HepG2 (cell line): Measurements from ENCODE around the gene RILP. TPM values are rescaled to one million over a fixed set of nuclear protein-coding genes. Genes with fewer than 3 reads are reported as not detected.

ENCODE experiments used
- ADNP ChIP-seq: sonication (generic); formaldehyde crosslinking; IDR thresholded peaks from 2 replicates; pipeline ENCODE4 v1.4.0; 2020; ENCODE audit warnings: missing genetic modification reagents
- ATM ChIP-seq: fragments of 450-650 bp; IDR thresholded peaks from 2 replicates; pipeline ENCODE4 v1.7.1; 2017; ENCODE audit warnings: mild to moderate bottlenecking, borderline replicate concordance
- CREM ChIP-seq, 2 experiments: sonication (generic) in 1 of 2; formaldehyde crosslinking in 1 of 2; IDR thresholded peaks; 2 replicates each; pipeline versions ENCODE4 v1.4.0 to v1.6.1; 2016 to 2020; ENCODE audit warnings: antibody characterized with exemption in 1 of 2, mild to moderate bottlenecking in 1 of 2, missing genetic modification reagents in 1 of 2
- GPN1 ChIP-seq: sonication (generic); formaldehyde crosslinking; IDR thresholded peaks from 2 replicates; pipeline ENCODE4 v1.5.1; 2020; ENCODE audit warnings: missing genetic modification reagents, borderline replicate concordance
- HNRNPK ChIP-seq: fragments of 200-400 bp; formaldehyde crosslinking; IDR thresholded peaks from 2 replicates; pipeline ENCODE4 v1.6.1; 2018; ENCODE audit warnings: low read length, low read depth, moderate library complexity, mild to moderate bottlenecking; ENCODE audit not compliant: poor library complexity, severe bottlenecking
- HOXD1 ChIP-seq: sonication (generic); formaldehyde crosslinking; IDR thresholded peaks from 2 replicates; pipeline ENCODE4 v1.5.0; 2020; ENCODE audit warnings: missing genetic modification reagents
- ISL2 ChIP-seq: sonication (generic); formaldehyde crosslinking; IDR thresholded peaks from 2 replicates; pipeline ENCODE4 v1.5.0; 2020; ENCODE audit warnings: missing genetic modification reagents
- JUNB ChIP-seq: sonication (generic); formaldehyde crosslinking; IDR thresholded peaks from 2 replicates; pipeline ENCODE4 v1.8.0; 2022; ENCODE audit warnings: missing genetic modification reagents, mild to moderate bottlenecking, borderline replicate concordance
- PPARG ChIP-seq: conservative IDR thresholded peaks from 2 replicates; pipeline ENCODE4 v1.6.1; 2016; ENCODE audit warnings: missing biosample characterization, missing genetic modification reagents
- SRY ChIP-seq: sonication (generic); formaldehyde crosslinking; IDR thresholded peaks from 2 replicates; pipeline ENCODE4 v1.8.0; 2022; ENCODE audit warnings: mild to moderate bottlenecking, missing genetic modification reagents
- THYN1 ChIP-seq: sonication (generic); formaldehyde crosslinking; IDR thresholded peaks from 2 replicates; pipeline ENCODE4 v1.8.1; 2023; ENCODE audit warnings: low read depth, mild to moderate bottlenecking, moderate library complexity, missing genetic modification reagents, borderline replicate concordance
- ZNF557 ChIP-seq: sonication (generic); formaldehyde crosslinking; IDR thresholded peaks from 2 replicates; pipeline ENCODE4 v1.4.0; 2020; ENCODE audit warnings: missing genetic modification reagents
- ZNF607 ChIP-seq: sonication (generic); formaldehyde crosslinking; IDR thresholded peaks from 2 replicates; pipeline ENCODE4 v1.5.1; 2020; ENCODE audit warnings: missing genetic modification reagents, mild to moderate bottlenecking, borderline replicate concordance
- ZSCAN20 ChIP-seq: sonication (generic); formaldehyde crosslinking; IDR thresholded peaks from 2 replicates; pipeline ENCODE4 v1.4.0; 2020; ENCODE audit warnings: missing genetic modification reagents, mild to moderate bottlenecking, borderline replicate concordance
- polyA plus RNA-seq, 8 experiments: library from polyadenylated mRNA; depleted of rRNA in 3 of 8; stranded (reverse) in 7 of 8; unstranded in 1 of 8; fragments of >200 nt; fragmentation: Illumina TruSeq in 4 of 8; extraction: Trizol in 4 of 8; gene quantifications; 2 replicates each; pipeline versions ENCODE4 v1.2.1 to v1.2.3, GENCODE V29; 2011 to 2016; ENCODE audit warnings: low read depth in 4 of 8, missing spikeins in 1 of 8, mixed read lengths in 1 of 8; ENCODE audit not compliant: insufficient read depth in 1 of 8
- total RNA-seq, 5 experiments: library from RNA; depleted of rRNA; stranded (reverse); fragments of >200 nt; fragmentation: Illumina TruSeq; extraction: Trizol; gene quantifications; 2 replicates each; pipeline ENCODE4 v1.2.3, GENCODE V29; 2016; ENCODE audit warnings: low read depth in 1 of 5
- TF ChIP-seq, protein P1 (sequence below): sonication (generic); formaldehyde crosslinking; IDR thresholded peaks from 2 replicates; pipeline ENCODE4 v1.8.0; 2023; ENCODE audit warnings: mild to moderate bottlenecking, missing genetic modification reagents
- TF ChIP-seq, protein P2 (sequence below): sonication (generic); formaldehyde crosslinking; IDR thresholded peaks from 2 replicates; pipeline ENCODE4 v1.4.0; 2020; ENCODE audit warnings: missing genetic modification reagents, borderline replicate concordance
- TF ChIP-seq, protein P3 (sequence below): sonication (generic); formaldehyde crosslinking; IDR thresholded peaks from 2 replicates; pipeline ENCODE4 v1.4.0; 2020; ENCODE audit warnings: missing genetic modification reagents

The RILP gene
- total and polyA plus RNA-seq, 2 of the 13 experiments (the other 11 are each of a cell fraction or from before 2014, with no cell fraction given): 6.6 to 8.1 TPM

DNA sequence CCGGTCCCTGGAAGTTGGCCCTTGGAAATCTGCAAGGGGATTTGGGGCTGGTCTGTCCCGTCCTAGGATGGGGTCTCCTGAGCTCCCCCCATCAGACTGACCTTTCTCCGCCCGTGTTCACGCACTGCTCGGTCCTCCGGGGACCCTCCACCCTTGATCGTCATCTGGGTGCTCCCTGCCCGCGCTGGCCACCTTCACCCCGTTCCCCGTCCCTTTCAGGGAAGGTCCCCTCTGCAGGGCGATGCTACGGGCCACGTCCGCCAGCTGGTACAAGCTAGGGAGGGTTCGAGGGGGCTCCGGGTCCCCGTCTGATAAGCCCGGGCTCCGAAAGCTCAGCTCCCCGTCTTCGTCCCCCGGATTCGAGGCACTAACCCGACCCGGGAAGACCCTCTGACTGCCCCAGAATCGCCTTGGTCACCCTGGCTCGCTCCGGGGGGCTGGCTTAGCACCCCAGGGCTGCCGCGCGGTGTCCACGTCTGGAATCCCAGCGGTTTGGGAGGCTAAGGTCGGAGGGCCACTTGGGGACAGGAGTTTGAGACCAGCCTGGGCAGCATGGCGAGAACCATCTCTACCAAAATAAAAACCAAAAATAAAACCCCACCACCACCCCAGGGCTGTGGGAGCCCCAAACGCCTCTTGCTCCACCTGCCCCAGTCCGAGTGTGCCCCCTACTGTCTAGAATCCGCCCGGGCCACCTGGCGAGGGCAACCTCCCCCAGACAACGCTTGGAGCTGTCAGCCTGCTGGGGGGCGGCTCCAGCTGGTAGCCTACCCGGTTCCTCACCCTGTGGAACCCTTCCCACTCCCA is 20.0 kb downstream of the RILP start (continued):
- TF ChIP-seq, protein P1, sequence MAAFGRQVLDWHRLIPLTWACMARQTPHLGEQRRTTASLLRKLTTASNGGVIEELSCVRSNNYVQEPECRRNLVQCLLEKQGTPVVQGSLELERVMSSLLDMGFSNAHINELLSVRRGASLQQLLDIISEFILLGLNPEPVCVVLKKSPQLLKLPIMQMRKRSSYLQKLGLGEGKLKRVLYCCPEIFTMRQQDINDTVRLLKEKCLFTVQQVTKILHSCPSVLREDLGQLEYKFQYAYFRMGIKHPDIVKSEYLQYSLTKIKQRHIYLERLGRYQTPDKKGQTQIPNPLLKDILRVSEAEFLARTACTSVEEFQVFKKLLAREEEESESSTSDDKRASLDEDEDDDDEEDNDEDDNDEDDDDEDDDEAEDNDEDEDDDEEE (CRISPR knock-in tag): no peak
- TF ChIP-seq ZNF607 (CRISPR knock-in tag) (no peak), HOXD1 (no peak), ADNP (CRISPR knock-in tag) (no peak), ISL2 (CRISPR knock-in tag) (no peak), ATM (no peak), GPN1 (CRISPR knock-in tag) (no peak), PPARG (CRISPR knock-in tag) (no peak), HNRNPK (no peak), THYN1 (no peak), ZSCAN20 (CRISPR knock-in tag) (no peak), CREM (IDR thresholded peaks at IDR 0.05) (no peak), CREM (CRISPR knock-in tag; IDR thresholded peaks at IDR 0.05) (no peak), ZNF557 (CRISPR knock-in tag) (no peak), JUNB (no peak), SRY (CRISPR knock-in tag) (no peak)
- TF ChIP-seq, protein P2, sequence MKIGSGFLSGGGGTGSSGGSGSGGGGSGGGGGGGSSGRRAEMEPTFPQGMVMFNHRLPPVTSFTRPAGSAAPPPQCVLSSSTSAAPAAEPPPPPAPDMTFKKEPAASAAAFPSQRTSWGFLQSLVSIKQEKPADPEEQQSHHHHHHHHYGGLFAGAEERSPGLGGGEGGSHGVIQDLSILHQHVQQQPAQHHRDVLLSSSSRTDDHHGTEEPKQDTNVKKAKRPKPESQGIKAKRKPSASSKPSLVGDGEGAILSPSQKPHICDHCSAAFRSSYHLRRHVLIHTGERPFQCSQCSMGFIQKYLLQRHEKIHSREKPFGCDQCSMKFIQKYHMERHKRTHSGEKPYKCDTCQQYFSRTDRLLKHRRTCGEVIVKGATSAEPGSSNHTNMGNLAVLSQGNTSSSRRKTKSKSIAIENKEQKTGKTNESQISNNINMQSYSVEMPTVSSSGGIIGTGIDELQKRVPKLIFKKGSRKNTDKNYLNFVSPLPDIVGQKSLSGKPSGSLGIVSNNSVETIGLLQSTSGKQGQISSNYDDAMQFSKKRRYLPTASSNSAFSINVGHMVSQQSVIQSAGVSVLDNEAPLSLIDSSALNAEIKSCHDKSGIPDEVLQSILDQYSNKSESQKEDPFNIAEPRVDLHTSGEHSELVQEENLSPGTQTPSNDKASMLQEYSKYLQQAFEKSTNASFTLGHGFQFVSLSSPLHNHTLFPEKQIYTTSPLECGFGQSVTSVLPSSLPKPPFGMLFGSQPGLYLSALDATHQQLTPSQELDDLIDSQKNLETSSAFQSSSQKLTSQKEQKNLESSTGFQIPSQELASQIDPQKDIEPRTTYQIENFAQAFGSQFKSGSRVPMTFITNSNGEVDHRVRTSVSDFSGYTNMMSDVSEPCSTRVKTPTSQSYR (CRISPR knock-in tag): no peak
- TF ChIP-seq, protein P3, sequence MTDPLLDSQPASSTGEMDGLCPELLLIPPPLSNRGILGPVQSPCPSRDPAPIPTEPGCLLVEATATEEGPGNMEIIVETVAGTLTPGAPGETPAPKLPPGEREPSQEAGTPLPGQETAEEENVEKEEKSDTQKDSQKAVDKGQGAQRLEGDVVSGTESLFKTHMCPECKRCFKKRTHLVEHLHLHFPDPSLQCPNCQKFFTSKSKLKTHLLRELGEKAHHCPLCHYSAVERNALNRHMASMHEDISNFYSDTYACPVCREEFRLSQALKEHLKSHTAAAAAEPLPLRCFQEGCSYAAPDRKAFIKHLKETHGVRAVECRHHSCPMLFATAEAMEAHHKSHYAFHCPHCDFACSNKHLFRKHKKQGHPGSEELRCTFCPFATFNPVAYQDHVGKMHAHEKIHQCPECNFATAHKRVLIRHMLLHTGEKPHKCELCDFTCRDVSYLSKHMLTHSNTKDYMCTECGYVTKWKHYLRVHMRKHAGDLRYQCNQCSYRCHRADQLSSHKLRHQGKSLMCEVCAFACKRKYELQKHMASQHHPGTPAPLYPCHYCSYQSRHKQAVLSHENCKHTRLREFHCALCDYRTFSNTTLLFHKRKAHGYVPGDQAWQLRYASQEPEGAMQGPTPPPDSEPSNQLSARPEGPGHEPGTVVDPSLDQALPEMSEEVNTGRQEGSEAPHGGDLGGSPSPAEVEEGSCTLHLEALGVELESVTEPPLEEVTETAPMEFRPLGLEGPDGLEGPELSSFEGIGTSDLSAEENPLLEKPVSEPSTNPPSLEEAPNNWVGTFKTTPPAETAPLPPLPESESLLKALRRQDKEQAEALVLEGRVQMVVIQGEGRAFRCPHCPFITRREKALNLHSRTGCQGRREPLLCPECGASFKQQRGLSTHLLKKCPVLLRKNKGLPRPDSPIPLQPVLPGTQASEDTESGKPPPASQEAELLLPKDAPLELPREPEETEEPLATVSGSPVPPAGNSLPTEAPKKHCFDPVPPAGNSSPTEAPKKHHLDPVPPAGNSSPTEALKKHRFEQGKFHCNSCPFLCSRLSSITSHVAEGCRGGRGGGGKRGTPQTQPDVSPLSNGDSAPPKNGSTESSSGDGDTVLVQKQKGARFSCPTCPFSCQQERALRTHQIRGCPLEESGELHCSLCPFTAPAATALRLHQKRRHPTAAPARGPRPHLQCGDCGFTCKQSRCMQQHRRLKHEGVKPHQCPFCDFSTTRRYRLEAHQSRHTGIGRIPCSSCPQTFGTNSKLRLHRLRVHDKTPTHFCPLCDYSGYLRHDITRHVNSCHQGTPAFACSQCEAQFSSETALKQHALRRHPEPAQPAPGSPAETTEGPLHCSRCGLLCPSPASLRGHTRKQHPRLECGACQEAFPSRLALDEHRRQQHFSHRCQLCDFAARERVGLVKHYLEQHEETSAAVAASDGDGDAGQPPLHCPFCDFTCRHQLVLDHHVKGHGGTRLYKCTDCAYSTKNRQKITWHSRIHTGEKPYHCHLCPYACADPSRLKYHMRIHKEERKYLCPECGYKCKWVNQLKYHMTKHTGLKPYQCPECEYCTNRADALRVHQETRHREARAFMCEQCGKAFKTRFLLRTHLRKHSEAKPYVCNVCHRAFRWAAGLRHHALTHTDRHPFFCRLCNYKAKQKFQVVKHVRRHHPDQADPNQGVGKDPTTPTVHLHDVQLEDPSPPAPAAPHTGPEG (CRISPR knock-in tag): peak; percentile 26; the same call in 1 of the 2 replicates
